HTR-8/SVneo (cell line): ENCODE results near the gene APBB2.

Source experiments
- DNase-seq: peaks from one replicate; pipeline ENCODE4 v3.0.0; 2011; ENCODE audit warnings: low spot score, mixed read lengths; ENCODE audit not compliant: insufficient read length
- FAIRE-seq: peaks from 2 replicates; lab custom pipeline; 2011; peaks lifted over from hg19 to GRCh38; lab: Jason Lieb, UNC

The APBB2 gene

GRCh38 chr4:41143311-41144039 lies 70.9 kb downstream of the APBB2 start:
- FAIRE-seq (no peak), DNase-seq (peak; percentile 74)

- DNase-seq (no peak), FAIRE-seq (no peak)
Measured at GRCh38 chr4:41142376-41143310, 71.7 kb downstream of the APBB2 start.

- DNase-seq, result no peak
Measured at GRCh38 chr4:41141900-41142299, 72.4 kb downstream of the APBB2 start.

GRCh38 chr4:41140410-41140809 lies 73.9 kb downstream of the APBB2 start:
- no peak for FAIRE-seq

More at GRCh38 chr4:41141900-41142299, 72.4 kb downstream of the APBB2 start:
- FAIRE-seq, result no peak

GRCh38 chr4:41137879-41138278 lies 76.5 kb downstream of the APBB2 start:
- FAIRE-seq (no peak), DNase-seq (no peak)

More at GRCh38 chr4:41140410-41140809, 73.9 kb downstream of the APBB2 start:
- no peak for DNase-seq

GRCh38 chr4:41136456-41136855 lies 77.9 kb downstream of the APBB2 start:
- no peak for DNase-seq
- peak; percentile 65 for FAIRE-seq

- DNase-seq, result no peak
- no peak for FAIRE-seq
Measured at GRCh38 chr4:41135801-41136200, 78.5 kb downstream of the APBB2 start.

GRCh38 chr4:41134581-41134980 lies 79.8 kb downstream of the APBB2 start:
- FAIRE-seq (no peak), DNase-seq (no peak)

GRCh38 chr4:41133454-41134018 lies 80.8 kb downstream of the APBB2 start:
- DNase-seq (no peak), FAIRE-seq (no peak)

- FAIRE-seq, result no peak
- no peak for DNase-seq
Measured at GRCh38 chr4:41132055-41132683, 82.2 kb downstream of the APBB2 start.

GRCh38 chr4:41129936-41130440 lies 84.4 kb downstream of the APBB2 start:
- DNase-seq, result no peak
- no peak for FAIRE-seq

GRCh38 chr4:41129128-41129754 lies 85.1 kb downstream of the APBB2 start:
- FAIRE-seq (no peak), DNase-seq (no peak)

GRCh38 chr4:41125558-41126311 lies 88.6 kb downstream of the APBB2 start:
- no peak for FAIRE-seq
- no peak for DNase-seq

GRCh38 chr4:41124916-41125548 lies 89.3 kb downstream of the APBB2 start:
- DNase-seq (no peak), FAIRE-seq (no peak)

- no peak for DNase-seq
- FAIRE-seq, result no peak
Measured at GRCh38 chr4:41122775-41123174, 91.6 kb downstream of the APBB2 start.

- FAIRE-seq, result no peak
- DNase-seq, result no peak
Measured at GRCh38 chr4:41122309-41122708, 92.0 kb downstream of the APBB2 start.

GRCh38 chr4:41121906-41122305 lies 92.4 kb downstream of the APBB2 start:
- DNase-seq (no peak), FAIRE-seq (no peak)
